Activated T-cell treated with anti-CD3 and anti-CD28 coated beads, Interleukin-2, amount 50 U/mL, for 72 hours (primary cell): ENCODE data around the gene PCNX1. TPM values are rescaled to one million over a fixed set of nuclear protein-coding genes. Genes with fewer than 3 reads are reported as not detected.

Experiments
- ATAC-seq, 2 donors: fragments of 150-1000 bp; cut with Tn5 transposase; replicated peaks in 1 of 2; 2 replicates each; pipeline ENCODE4 v1.10.0; 2021; ENCODE audit warnings: moderate library complexity in 2 of 2, mild to moderate bottlenecking in 1 of 2
- DNase-seq, 2 donors: peaks; one replicate each; pipeline ENCODE4 v3.0.0; 2021 to 2022; ENCODE audit warnings: mixed read lengths in 1 of 2
- H3K27ac Mint-ChIP-seq: one replicate; pipeline ENCODE4 v1.8.0; 2022; ENCODE audit warnings: mild to moderate bottlenecking, moderate library complexity, mixed read lengths
- H3K27me3 Mint-ChIP-seq: one replicate; pipeline ENCODE4 v1.8.0; 2022; ENCODE audit warnings: low read depth, mixed read lengths
- H3K36me3 Mint-ChIP-seq, 2 donors: one replicate each; pipeline ENCODE4 v1.8.0; 2022; ENCODE audit warnings: mixed read lengths in 2 of 2, mild to moderate bottlenecking in 1 of 2; ENCODE audit not compliant: insufficient read depth in 2 of 2
- H3K4me1 Mint-ChIP-seq: one replicate; pipeline ENCODE4 v1.8.0; 2022; ENCODE audit warnings: low read depth, mixed read lengths
- H3K4me3 Mint-ChIP-seq, 2 donors: one replicate each; pipeline ENCODE4 v1.8.0; 2022; ENCODE audit warnings: mild to moderate bottlenecking in 2 of 2, mixed read lengths in 2 of 2, moderate library complexity in 2 of 2
- H3K9me3 Mint-ChIP-seq, 2 donors: one replicate each; pipeline ENCODE4 v1.8.0; 2022; ENCODE audit warnings: mixed read lengths in 2 of 2
- total RNA-seq, 2 donors: library from RNA; stranded (reverse); gene quantifications; one replicate each; pipeline ENCODE4 v1.2.3, GENCODE V29; 2022

Gene PCNX1
- total RNA-seq, 2 donors from 2014 or later, result 83.3 to 85.8 TPM

DNA sequence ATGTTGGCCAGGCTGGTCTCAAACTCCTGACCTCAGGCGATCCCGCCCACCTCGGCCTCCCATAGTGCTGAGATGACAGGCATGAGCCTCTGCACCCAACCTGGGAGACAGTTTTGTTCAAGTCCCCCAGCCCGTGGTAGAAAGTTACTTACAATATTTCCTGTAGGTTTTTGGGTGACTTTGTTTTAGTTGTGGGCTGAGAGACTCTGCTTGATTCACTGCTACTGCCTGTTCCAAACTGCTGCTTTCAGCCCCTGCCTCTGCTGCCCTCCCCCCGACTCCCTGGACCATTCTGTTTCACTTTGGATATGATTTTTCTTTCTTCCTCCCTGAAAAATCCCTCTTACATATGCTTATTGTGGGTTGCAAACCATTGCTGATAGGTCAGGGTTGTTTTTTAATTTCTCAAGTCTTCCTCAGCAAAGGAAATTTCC, 13.4 kb upstream of the PCNX1 start:
- peak; percentile 60 to 61 for ATAC-seq
- peaks cover 9% of the 10 kb centered on the region for H3K27me3 Mint-ChIP-seq
- peak overlapping the region; percentile 68 to 73 for H3K4me3 Mint-ChIP-seq
- DNase-seq, result peak; percentile 45 to 59
- H3K27ac Mint-ChIP-seq, result peak overlapping the region; percentile 91
- peaks cover 0 to 4% of the 10 kb centered on the region in 2 donors for H3K9me3 Mint-ChIP-seq
- peaks cover 0 to 3% of the 10 kb centered on the region in 2 donors for H3K36me3 Mint-ChIP-seq
- peaks cover 82% of the 10 kb centered on the region for H3K4me1 Mint-ChIP-seq

- Mint-ChIP-seq H3K9me3 (peaks cover 0 to 4% of the 10 kb centered on the region in 2 donors), H3K27me3 (peaks cover 14% of the 10 kb centered on the region), H3K27ac (peak overlapping the region; percentile 91), H3K4me3 (peak overlapping the region; percentile 68 to 73), H3K4me1 (peaks cover 76% of the 10 kb centered on the region), H3K36me3 (peaks cover 0 to 3% of the 10 kb centered on the region in 2 donors)
- DNase-seq (peak in 1 of 2 donors; percentile 40), ATAC-seq (peak; percentile 84 to 85)
Measured at GRCh38 chr14:70894868-70895267, 12.4 kb upstream of the PCNX1 start.

GRCh38 chr14:70896317-70896716, 10.9 kb upstream of the PCNX1 start:
- Mint-ChIP-seq H3K27ac (peak overlapping the region; percentile 11), H3K4me1 (peaks cover 73% of the 10 kb centered on the region), H3K9me3 (peaks cover 0 to 4% of the 10 kb centered on the region in 2 donors), H3K4me3 (no peak overlapping the region), H3K27me3 (peaks cover 14% of the 10 kb centered on the region), H3K36me3 (peaks cover 0 to 3% of the 10 kb centered on the region in 2 donors)
- no peak for DNase-seq
- ATAC-seq, result no peak

- DNase-seq, result no peak
- Mint-ChIP-seq H3K9me3 (peaks cover 0 to 4% of the 10 kb centered on the region in 2 donors), H3K36me3 (peaks cover 0 to 3% of the 10 kb centered on the region in 2 donors), H3K4me3 (no peak overlapping the region), H3K4me1 (peaks cover 76% of the 10 kb centered on the region), H3K27me3 (peaks cover 14% of the 10 kb centered on the region), H3K27ac (no peak overlapping the region)
- no peak for ATAC-seq
Measured at GRCh38 chr14:70896981-70897380, 10.3 kb upstream of the PCNX1 start.

DNA sequence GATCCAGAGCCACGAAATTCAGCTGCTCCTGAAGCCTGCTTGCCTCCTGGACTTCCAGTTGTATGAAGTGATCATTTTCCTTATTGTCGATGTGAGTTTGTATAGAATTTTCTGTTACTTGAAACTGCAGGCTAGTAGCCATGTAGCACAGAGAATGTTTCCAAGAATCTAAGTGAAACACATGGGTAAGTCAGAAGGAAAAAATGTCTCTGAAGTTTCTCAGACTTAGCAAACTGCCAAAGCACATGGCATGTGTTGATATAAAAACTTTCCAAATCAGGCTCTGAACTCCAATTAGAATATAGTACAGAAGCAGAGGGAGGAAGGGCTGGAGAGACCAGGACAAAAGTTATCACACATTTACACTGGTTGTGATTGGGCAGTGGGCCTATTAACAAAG, 9.8 kb upstream of the PCNX1 start:
- Mint-ChIP-seq H3K27me3 (peaks cover 14% of the 10 kb centered on the region), H3K9me3 (peaks cover 0 to 4% of the 10 kb centered on the region in 2 donors), H3K27ac (no peak overlapping the region), H3K4me3 (no peak overlapping the region), H3K4me1 (peaks cover 76% of the 10 kb centered on the region), H3K36me3 (peaks cover 0 to 3% of the 10 kb centered on the region in 2 donors)
- ATAC-seq (no peak), DNase-seq (no peak)

GRCh38 chr14:70898111-70898745, 9.0 kb upstream of the PCNX1 start:
- Mint-ChIP-seq H3K36me3 (peaks cover 0 to 3% of the 10 kb centered on the region in 2 donors), H3K4me1 (peaks cover 76% of the 10 kb centered on the region), H3K4me3 (no peak overlapping the region), H3K27ac (no peak overlapping the region), H3K9me3 (peaks cover 0 to 4% of the 10 kb centered on the region in 2 donors), H3K27me3 (peaks cover 14% of the 10 kb centered on the region)
- DNase-seq (no peak), ATAC-seq (no peak)

DNA sequence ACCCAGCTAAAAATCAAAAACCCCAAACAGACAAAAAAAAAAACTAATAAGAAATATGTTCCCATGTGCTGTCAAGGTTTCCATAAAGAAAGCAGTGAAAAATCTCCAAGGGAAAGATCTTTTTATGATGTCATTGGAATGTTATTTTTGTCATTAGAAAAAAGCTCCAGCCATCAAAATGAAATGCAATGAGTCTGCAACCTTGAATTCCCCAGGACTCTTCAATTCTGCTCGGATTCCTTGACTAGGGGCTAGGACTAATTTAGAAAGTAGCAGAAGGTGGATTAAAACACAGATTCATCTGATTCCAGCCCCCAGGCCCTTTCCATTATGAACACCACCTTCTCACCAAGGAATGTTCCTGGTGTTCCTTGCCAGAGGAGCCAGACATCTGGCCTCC, 6.0 kb upstream of the PCNX1 start:
- Mint-ChIP-seq H3K36me3 (peaks cover 0 to 2% of the 10 kb centered on the region in 2 donors), H3K27ac (peak overlapping the region; percentile 64), H3K27me3 (peaks cover 14% of the 10 kb centered on the region), H3K4me3 (peak overlapping the region; percentile 58 to 59), H3K9me3 (peaks cover 0 to 3% of the 10 kb centered on the region in 2 donors), H3K4me1 (peaks cover 80% of the 10 kb centered on the region)
- no peak for DNase-seq
- peak in 1 of 2 donors; percentile 3 for ATAC-seq

- H3K36me3 Mint-ChIP-seq, result no peaks in the 10 kb centered on the region
- ATAC-seq, result peak; percentile 72 to 74
- H3K27me3 Mint-ChIP-seq, result peaks cover 14% of the 10 kb centered on the region
- no peaks in the 10 kb centered on the region for H3K9me3 Mint-ChIP-seq
- peak overlapping the region; percentile 66 for H3K27ac Mint-ChIP-seq
- peaks cover 83% of the 10 kb centered on the region for H3K4me1 Mint-ChIP-seq
- peak overlapping the region; percentile 58 to 59 for H3K4me3 Mint-ChIP-seq
- no peak for DNase-seq
Measured at GRCh38 chr14:70902184-70902583, 5.1 kb upstream of the PCNX1 start.

- DNase-seq (no peak), ATAC-seq (no peak)
- H3K4me3 Mint-ChIP-seq, result no peak overlapping the region
- H3K36me3 Mint-ChIP-seq, result peaks cover 0 to 3% of the 10 kb centered on the region in 2 donors
- H3K27me3 Mint-ChIP-seq, result no peaks in the 10 kb centered on the region
- H3K27ac Mint-ChIP-seq, result no peak overlapping the region
- H3K9me3 Mint-ChIP-seq, result no peaks in the 10 kb centered on the region
- H3K4me1 Mint-ChIP-seq, result peaks cover 72% of the 10 kb centered on the region
Measured at GRCh38 chr14:70904373-70904772, 2.9 kb upstream of the PCNX1 start.

GRCh38 chr14:70905301-70905700, 2.0 kb upstream of the PCNX1 start:
- Mint-ChIP-seq H3K4me3 (peak overlapping the region in 1 of 2 donors; percentile 13), H3K36me3 (peaks cover 1 to 5% of the 10 kb centered on the region in 2 donors), H3K4me1 (peaks cover 79% of the 10 kb centered on the region), H3K27ac (no peak overlapping the region), H3K9me3 (no peaks in the 10 kb centered on the region), H3K27me3 (no peaks in the 10 kb centered on the region)
- ATAC-seq (no peak), DNase-seq (no peak)

GRCh38 chr14:70906793-70907175, 475 bp upstream of the PCNX1 start:
- peak overlapping the region; percentile 96 to 99 for H3K4me3 Mint-ChIP-seq

DNA sequence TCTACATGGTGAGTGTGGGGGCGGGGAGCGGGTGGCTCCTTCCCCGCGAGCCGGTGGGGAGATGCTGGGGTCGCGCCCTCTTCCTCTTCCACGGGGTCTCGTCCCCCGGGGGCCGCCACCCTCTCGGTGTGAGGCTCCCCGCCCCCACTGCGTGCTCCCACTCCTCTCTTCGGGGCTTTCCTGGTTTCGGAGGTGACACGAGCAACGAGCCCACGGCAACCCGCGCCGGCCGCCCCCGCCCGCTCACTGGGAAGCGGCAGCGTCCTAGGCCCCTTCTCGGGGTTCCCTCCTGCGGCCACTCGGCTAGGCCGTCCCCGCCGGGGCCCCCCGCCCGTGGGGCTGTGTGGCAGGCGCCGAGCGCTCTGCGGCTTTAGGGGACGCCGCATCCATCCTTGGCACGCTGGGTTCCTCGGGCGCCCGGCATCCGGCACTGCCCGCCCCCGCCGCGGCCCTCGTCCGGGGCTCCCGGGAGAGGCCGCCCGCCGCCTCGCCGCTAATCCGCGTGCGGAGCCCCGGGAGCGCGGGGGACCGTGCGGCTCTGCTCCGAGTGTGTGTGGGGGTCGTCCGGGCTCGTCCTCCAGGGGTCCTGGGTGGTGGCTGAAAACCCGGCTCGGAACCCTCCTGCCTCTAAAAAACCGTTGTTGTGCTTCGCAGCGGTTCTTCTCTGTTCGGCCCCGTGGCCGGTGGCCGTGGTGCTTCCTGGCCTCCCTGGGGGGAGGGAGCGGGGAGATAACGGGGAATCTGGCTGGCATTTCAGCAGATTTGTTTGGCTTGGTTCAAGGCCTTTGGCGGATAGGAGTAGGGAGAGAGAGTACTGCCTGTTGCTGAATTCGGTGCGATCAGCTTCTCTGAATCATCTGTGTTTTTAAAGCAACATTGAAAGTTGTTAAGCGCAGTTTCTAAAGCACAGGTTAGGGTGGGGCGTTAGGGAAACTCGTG, 1.0 kb downstream of the PCNX1 start:
- Mint-ChIP-seq H3K27ac (peak overlapping the region; percentile 98), H3K27me3 (no peaks in the 10 kb centered on the region), H3K4me3 (peak overlapping the region; percentile 96 to 99), H3K4me1 (peaks cover 82% of the 10 kb centered on the region), H3K36me3 (peaks cover 1 to 5% of the 10 kb centered on the region in 2 donors), H3K9me3 (no peaks in the 10 kb centered on the region)
- ATAC-seq, result peak; percentile 41 to 52
- DNase-seq, result peak; percentile 73 to 74

More at GRCh38 chr14:70906793-70907175, 475 bp upstream of the PCNX1 start:
- ATAC-seq (peak; percentile 2 to 4), DNase-seq (no peak)
- Mint-ChIP-seq H3K9me3 (no peaks in the 10 kb centered on the region), H3K36me3 (peaks cover 1 to 5% of the 10 kb centered on the region in 2 donors), H3K27me3 (no peaks in the 10 kb centered on the region), H3K4me1 (peaks cover 82% of the 10 kb centered on the region), H3K27ac (peak overlapping the region; percentile 93)
